Left lung (tissue), 10 donors: ENCODE measurements around the gene CAMTA1. TPM values are rescaled to one million over a fixed set of nuclear protein-coding genes. Genes with fewer than 3 reads are reported as not detected.

Source experiments
- ATAC-seq: fragments of 200-7000 bp; cut with Tn5 transposase; one replicate; pipeline ENCODE4 v1.9.1; 2020; ENCODE audit warnings: moderate library complexity
- DNase-seq, 4 donors: peaks; one replicate each; pipeline ENCODE4 v3.0.0-alpha.2; 2013 to 2020
- H3K27ac ChIP-seq, 2 donors: fragments of 200-600 bp; sonication (generic) in 1 of 2; one replicate each; pipeline versions ENCODE4 v1.5.0 to v1.8.0; 2020 to 2021
- H3K27me3 ChIP-seq, 2 donors: fragments of 200-600 bp; sonication (generic) in 1 of 2; one replicate each; pipeline versions ENCODE4 v1.5.0 to v1.8.0; 2020 to 2021
- H3K36me3 ChIP-seq, 2 donors: fragments of 200-600 bp; sonication (generic) in 1 of 2; one replicate each; pipeline versions ENCODE4 v1.5.0 to v1.8.0; 2020 to 2021
- H3K4me1 ChIP-seq, 2 donors: fragments of 200-600 bp; one replicate each; pipeline ENCODE4 v1.8.0; 2021
- H3K4me3 ChIP-seq, 2 donors: fragments of 200-600 bp; sonication (generic) in 1 of 2; one replicate each; pipeline versions ENCODE4 v1.5.0 to v1.8.0; 2020 to 2021; ENCODE audit warnings: mild to moderate bottlenecking in 1 of 2
- H3K9me3 ChIP-seq, 2 donors: fragments of 200-600 bp; sonication (generic) in 1 of 2; one replicate each; pipeline versions ENCODE4 v1.5.0 to v1.8.0; 2020 to 2021
- intact Hi-C, 2 donors: fragments of 100-400 bp; cut with DNase I; formaldehyde crosslinking; loops; one replicate each; pipeline versions ENCODE4 v1.11.2 to v1.14.2; 2022
- polyA plus RNA-seq, 6 donors: library from polyadenylated mRNA; unstranded; fragments of 120-200 nt; gene quantifications; one replicate each; pipeline ENCODE4 v1.2.1, GENCODE V29; 2013; ENCODE audit not compliant: insufficient read length in 6 of 6
- total RNA-seq, 2 donors: library from RNA; stranded (reverse); fragmentation: NEBNext Ultra II Directional; extraction: Animal tissue kit (Norgen Biotek cat#: 25700); gene quantifications; one replicate each; pipeline ENCODE4 v1.2.1, GENCODE V29; 2021
- TF ChIP-seq, protein P1 (sequence below), 2 donors: fragments of 200-600 bp; sonication (generic) in 1 of 2; IDR thresholded peaks; one replicate each; pipeline versions ENCODE4 v1.5.0 to v1.8.0; 2021; ENCODE audit warnings: antibody characterized with exemption in 2 of 2
- donor health status: DM: no; HTN: yes; CAD: no.
- donor health status: DM: no; HTN: no; CAD: no.

CAMTA1 gene
- total and polyA plus RNA-seq, 8 donors, result 42.7 to 69.1 (median 49.4) TPM

DNA sequence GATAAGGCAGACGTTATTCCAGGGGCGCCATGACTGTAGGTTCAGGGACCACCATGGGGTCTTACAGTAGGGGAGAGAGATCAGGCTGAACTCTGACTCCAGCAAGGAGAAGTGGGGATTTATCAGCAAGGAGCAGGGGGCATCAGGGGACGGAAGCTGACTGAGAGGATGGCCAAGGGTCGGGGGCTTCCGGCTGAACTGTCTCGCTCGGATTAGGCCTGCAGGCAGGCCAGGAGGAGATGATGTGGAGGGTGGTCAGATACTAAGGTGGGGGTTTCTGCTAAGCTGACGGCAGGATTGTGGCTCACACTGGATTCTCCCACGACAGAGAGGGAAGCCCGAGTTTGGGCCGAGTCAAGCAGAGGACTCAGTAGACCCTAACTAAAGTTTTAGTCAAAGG, 798.9 kb downstream of the CAMTA1 start:
- no peaks in the 10 kb centered on the region for H3K36me3 ChIP-seq
- H3K4me1 ChIP-seq, result no peaks in the 10 kb centered on the region
- TF ChIP-seq, protein P1, sequence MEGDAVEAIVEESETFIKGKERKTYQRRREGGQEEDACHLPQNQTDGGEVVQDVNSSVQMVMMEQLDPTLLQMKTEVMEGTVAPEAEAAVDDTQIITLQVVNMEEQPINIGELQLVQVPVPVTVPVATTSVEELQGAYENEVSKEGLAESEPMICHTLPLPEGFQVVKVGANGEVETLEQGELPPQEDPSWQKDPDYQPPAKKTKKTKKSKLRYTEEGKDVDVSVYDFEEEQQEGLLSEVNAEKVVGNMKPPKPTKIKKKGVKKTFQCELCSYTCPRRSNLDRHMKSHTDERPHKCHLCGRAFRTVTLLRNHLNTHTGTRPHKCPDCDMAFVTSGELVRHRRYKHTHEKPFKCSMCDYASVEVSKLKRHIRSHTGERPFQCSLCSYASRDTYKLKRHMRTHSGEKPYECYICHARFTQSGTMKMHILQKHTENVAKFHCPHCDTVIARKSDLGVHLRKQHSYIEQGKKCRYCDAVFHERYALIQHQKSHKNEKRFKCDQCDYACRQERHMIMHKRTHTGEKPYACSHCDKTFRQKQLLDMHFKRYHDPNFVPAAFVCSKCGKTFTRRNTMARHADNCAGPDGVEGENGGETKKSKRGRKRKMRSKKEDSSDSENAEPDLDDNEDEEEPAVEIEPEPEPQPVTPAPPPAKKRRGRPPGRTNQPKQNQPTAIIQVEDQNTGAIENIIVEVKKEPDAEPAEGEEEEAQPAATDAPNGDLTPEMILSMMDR (IDR thresholded peaks at IDR 0.05), result no peak
- no peak overlapping the region for H3K4me3 ChIP-seq
- no peak overlapping the region for H3K27ac ChIP-seq
- intact Hi-C loops, result no loop called here
- DNase-seq (peak in 1 of 4 donors; percentile 26), ATAC-seq (no peak)
- H3K27me3 ChIP-seq, result no peaks in the 10 kb centered on the region
- no peaks in the 10 kb centered on the region for H3K9me3 ChIP-seq

DNA sequence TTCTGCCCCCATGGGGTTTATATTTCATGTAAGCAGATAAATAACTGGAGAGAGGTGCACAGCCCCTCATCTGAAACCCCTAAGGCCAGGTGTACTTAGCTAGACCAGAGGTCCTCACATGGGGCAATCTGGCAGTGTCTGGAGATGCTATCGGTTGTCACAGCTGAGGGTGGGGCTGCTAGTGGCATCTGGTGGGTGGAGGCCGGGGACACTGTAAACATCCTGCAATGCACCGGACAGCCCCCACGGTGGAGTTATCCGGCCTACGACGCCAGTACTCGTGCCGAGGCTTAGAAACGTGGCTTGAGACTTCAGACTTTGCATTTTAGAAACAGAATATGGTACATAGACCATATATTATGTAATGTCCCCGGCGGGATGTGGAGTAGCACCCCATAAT, 799.4 kb downstream of the CAMTA1 start:
- Histone ChIP-seq H3K4me1 (no peaks in the 10 kb centered on the region), H3K4me3 (no peak overlapping the region), H3K27ac (no peak overlapping the region), H3K27me3 (no peaks in the 10 kb centered on the region), H3K36me3 (no peaks in the 10 kb centered on the region), H3K9me3 (no peaks in the 10 kb centered on the region)
- no peak for ATAC-seq
- TF ChIP-seq, protein P1 (IDR thresholded peaks at IDR 0.05), result no peak
- intact Hi-C loops, result no loop called here
- DNase-seq, result peak in 2 of 4 donors; percentile 17 to 62

DNA sequence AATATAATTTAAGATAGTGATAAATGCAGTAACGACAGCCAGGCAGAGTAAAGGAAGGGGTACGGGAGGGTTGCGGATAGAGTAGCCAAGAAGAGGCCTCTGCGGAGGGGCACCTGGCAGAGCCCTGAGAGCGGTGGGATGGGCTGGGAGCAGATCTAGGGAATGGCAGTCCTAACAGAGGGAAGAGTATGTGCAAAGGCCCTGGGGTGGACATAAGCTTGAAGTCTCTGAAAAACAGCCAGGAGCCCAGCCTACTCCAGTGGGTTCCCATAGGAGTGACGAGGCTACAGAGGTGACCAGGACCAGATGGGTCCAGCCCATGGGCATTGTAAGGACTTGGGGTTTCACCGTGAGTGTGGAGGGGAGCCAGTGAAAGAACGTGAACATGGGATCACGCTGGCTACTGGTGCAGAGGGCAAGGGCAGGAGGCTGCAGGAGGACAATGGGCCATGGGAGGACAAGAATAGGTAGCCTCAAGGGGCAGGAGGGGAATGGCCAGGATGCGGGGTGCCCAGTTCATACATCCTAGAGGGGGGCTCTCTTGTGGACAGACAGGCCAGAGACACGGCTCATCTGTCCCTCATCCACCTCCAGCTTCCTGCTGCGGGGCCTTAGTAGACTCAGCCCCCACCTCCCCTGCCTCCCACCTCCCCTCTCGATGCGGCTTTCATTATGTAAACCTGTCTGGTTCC, 800.1 kb downstream of the CAMTA1 start:
- H3K27me3 ChIP-seq, result no peaks in the 10 kb centered on the region
- no peak overlapping the region for H3K4me3 ChIP-seq
- TF ChIP-seq, protein P1 (IDR thresholded peaks at IDR 0.05), result no peak
- no peaks in the 10 kb centered on the region for H3K4me1 ChIP-seq
- intact Hi-C loops, result no loop called here
- peak in 2 of 4 donors; percentile 15 to 37 for DNase-seq
- H3K9me3 ChIP-seq, result no peaks in the 10 kb centered on the region
- H3K36me3 ChIP-seq, result no peaks in the 10 kb centered on the region
- H3K27ac ChIP-seq, result no peak overlapping the region
- no peak for ATAC-seq

DNA sequence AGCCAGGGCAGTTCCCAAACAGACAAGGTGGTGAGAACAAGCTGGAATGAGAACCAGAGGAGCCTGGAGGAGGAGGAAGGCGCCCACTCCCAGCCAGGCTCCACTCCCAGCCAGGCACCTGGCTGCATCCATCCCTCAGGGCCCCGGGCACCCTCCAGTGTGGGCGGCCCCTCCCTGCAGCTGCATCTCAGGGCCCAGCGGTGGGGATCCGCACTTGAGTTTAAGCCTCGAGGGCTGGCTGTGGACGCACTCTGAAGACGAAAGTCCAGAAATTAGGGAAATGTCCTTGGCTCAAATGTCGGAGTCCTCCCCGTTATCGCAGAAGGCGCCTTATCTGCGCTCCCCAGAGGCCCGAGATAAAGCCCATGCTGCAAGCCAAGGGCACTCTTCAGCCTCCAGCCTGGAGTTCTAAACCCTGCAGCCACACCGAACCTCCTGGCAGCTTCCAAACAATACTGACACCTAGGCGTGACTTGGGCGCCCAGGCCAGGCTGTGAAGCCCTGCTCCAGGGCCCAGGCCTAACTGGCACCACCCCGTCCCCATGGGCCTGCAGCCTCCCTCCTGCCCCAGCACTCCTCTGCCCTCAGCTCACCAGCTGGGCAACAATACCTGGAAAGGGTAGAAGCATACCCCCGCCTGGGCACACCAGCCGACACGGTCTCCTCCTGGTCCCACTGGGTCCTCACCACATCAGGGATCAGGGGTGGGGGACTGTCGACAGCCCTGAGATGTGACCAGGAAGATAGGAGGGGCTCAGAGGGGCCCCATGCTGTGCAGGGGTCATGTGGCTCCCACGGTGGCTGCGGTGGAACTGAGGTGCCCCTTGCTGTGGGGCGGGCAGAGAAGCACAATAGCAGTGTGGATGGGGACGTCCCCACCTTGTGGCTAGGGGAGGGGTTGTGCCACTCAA, 801.0 kb downstream of the CAMTA1 start:
- H3K4me3 ChIP-seq, result no peak overlapping the region
- H3K4me1 ChIP-seq, result no peaks in the 10 kb centered on the region
- TF ChIP-seq, protein P1 (IDR thresholded peaks at IDR 0.05), result no peak
- no peaks in the 10 kb centered on the region for H3K36me3 ChIP-seq
- H3K27ac ChIP-seq, result no peak overlapping the region
- no peak for ATAC-seq
- H3K27me3 ChIP-seq, result no peaks in the 10 kb centered on the region
- intact Hi-C loops, result no loop called here
- H3K9me3 ChIP-seq, result no peaks in the 10 kb centered on the region
- peak in 2 of 4 donors; percentile 16 to 71 for DNase-seq
